HL-60 (cell line): ENCODE measurements around the gene PNPLA2.

Experiments
- CTCF ChIP-seq: IDR thresholded peaks from one replicate; pipeline ENCODE4 v1.5.1; 2011; ENCODE audit warnings: low read length, control low read depth, inconsistent platforms; ENCODE audit not compliant: insufficient read depth
- GABPA ChIP-seq: IDR thresholded peaks from 2 replicates; pipeline ENCODE4 v1.6.1; 2012; ENCODE audit warnings: low read depth
- POLR2AphosphoS5 ChIP-seq: IDR thresholded peaks from 2 replicates; pipeline ENCODE4 v1.6.1; 2012; ENCODE audit warnings: low read depth
- REST ChIP-seq: IDR thresholded peaks from 2 replicates; pipeline ENCODE4 v1.6.1; 2012; ENCODE audit warnings: low read depth; ENCODE audit not compliant: insufficient replicate concordance

- TF ChIP-seq GABPA, result no peak
- TF ChIP-seq POLR2AphosphoS5, result peak; percentile 34; the same call in 1 of the 2 replicates
- TF ChIP-seq CTCF, result no peak
- TF ChIP-seq REST, result no peak
Measured at GRCh38 chr11:797296-798092, 21.2 kb upstream of the PNPLA2 start.
